GM19239 (cell line): ENCODE results near the gene PARP9.
"Not testable (repeated sequence)": the region's sequence is repeated elsewhere in the genome, so short reads cannot be mapped to it uniquely, and the experiment has no call there.

Experiments used
- DNase-seq: peaks from one replicate; pipeline ENCODE4 v3.0.0; 2011; ENCODE audit warnings: low spot score; ENCODE audit not compliant: insufficient read length
- FAIRE-seq: peaks from 2 replicates; lab custom pipeline; 2011; peaks lifted over from hg19 to GRCh38; lab: Jason Lieb, UNC

PARP9 gene

GRCh38 chr3:122533931-122534334 lies 30.2 kb downstream of the PARP9 start:
- FAIRE-seq (peak; percentile 97), DNase-seq (peak; percentile 55)

GRCh38 chr3:122533480-122533879 lies 30.6 kb downstream of the PARP9 start:
- DNase-seq: no peak
- no peak for FAIRE-seq

- no peak for FAIRE-seq
These were observed 33.9 kb downstream of the PARP9 start for GRCh38 chr3:122530164-122530563.

GRCh38 chr3:122523317-122523716 lies 40.8 kb downstream of the PARP9 start:
- no peak for FAIRE-seq
- no peak for DNase-seq

More at GRCh38 chr3:122530164-122530563, 33.9 kb downstream of the PARP9 start:
- DNase-seq: no peak

GRCh38 chr3:122520861-122521260 lies 43.2 kb downstream of the PARP9 start:
- FAIRE-seq: peak; percentile 33
- DNase-seq: no peak

- DNase-seq (no peak), FAIRE-seq (no peak)
These were observed 44.4 kb downstream of the PARP9 start for GRCh38 chr3:122519693-122520092.

GRCh38 chr3:122516846-122517360 lies 47.2 kb downstream of the PARP9 start:
- no peak for FAIRE-seq
- DNase-seq: no peak

GRCh38 chr3:122515870-122516269 lies 48.2 kb downstream of the PARP9 start:
- DNase-seq (no peak), FAIRE-seq (no peak)

- FAIRE-seq: no peak
These were observed 49.1 kb downstream of the PARP9 start for GRCh38 chr3:122515020-122515468.

GRCh38 chr3:122514123-122515019 lies 49.7 kb downstream of the PARP9 start, which contains the start of gene KPNA1:
Gene KPNA1 (minus strand): TSS chr3:122514939. CDS start chr3:122496565, 18,374 bp downstream.
- FAIRE-seq: peak; percentile 97

More at GRCh38 chr3:122515020-122515468, 49.1 kb downstream of the PARP9 start:
- no peak for DNase-seq

GRCh38 chr3:122513386-122514122 lies 50.5 kb downstream of the PARP9 start:
- FAIRE-seq (no peak), DNase-seq (no peak)

More at GRCh38 chr3:122514123-122515019, 49.7 kb downstream of the PARP9 start, which contains the start of gene KPNA1:
- DNase-seq: peak; percentile 97

GRCh38 chr3:122512284-122512683 lies 51.8 kb downstream of the PARP9 start:
- DNase-seq (no peak), FAIRE-seq (no peak)

GRCh38 chr3:122510878-122511535 lies 53.1 kb downstream of the PARP9 start:
- DNase-seq (no peak), FAIRE-seq (peak; percentile 4)

- not testable (repeated sequence) for DNase-seq, FAIRE-seq
These were observed 55.2 kb downstream of the PARP9 start for GRCh38 chr3:122508944-122509343.

- peak; percentile 81 for FAIRE-seq
- no peak for DNase-seq
These were observed 55.8 kb downstream of the PARP9 start for GRCh38 chr3:122508135-122508914.

GRCh38 chr3:122506450-122506849 lies 57.6 kb downstream of the PARP9 start:
- FAIRE-seq: no peak

GRCh38 chr3:122505676-122506075 lies 58.4 kb downstream of the PARP9 start:
- FAIRE-seq: peak; percentile 8
- DNase-seq: no peak

More at GRCh38 chr3:122506450-122506849, 57.6 kb downstream of the PARP9 start:
- no peak for DNase-seq

GRCh38 chr3:122502941-122503340 lies 61.2 kb downstream of the PARP9 start:
- DNase-seq (no peak), FAIRE-seq (no peak)

- no peak for DNase-seq
- no peak for FAIRE-seq
These were observed 62.0 kb downstream of the PARP9 start for GRCh38 chr3:122502139-122502538.
